Measurements from ENCODE around the gene TBC1D20. TPM values are rescaled to one million over a fixed set of nuclear protein-coding genes. Genes with fewer than 3 reads are reported as not detected.

Gene TBC1D20
- total RNA-seq, 1 donor from 2014 or later = 40.6 TPM

DNA sequence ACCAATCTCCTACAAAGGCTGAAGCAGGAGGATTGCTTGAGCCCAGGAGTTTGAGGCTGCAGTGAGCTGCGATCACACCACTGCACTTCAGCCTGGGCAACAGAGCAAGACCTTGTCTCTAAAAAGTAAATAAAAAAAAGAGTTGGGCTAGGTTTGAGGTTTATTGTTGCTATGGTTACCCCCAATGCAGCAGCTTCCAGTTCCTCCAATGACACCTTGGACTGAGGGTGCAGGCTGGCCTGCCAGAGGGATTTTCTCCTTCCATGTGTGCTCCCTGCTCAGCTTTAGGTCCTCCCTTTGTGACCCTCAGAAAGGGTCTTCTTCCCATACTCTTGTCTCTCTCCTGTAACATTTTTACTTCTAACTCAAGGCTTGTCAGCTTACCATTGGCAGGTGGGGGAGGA is 10.6 kb upstream of the TBC1D20 start:
- Histone ChIP-seq H3K4me2 (ENCODE audit: low read length) (no peak overlapping the region), H4K20me1 (ENCODE audit: insufficient read depth, low read length) (peaks cover 5% of the 10 kb centered on the region), H3K27ac (ENCODE audit: low read depth, low read length) (no peak overlapping the region), H2AFZ (ENCODE audit: low read depth, low read length) (no peak overlapping the region), H3K9ac (ENCODE audit: low read length) (no peak overlapping the region), H3K4me1 (ENCODE audit: insufficient read depth, low read length) (no peaks in the 10 kb centered on the region), H3K27me3 (ENCODE audit: insufficient read depth, low read length) (no peaks in the 10 kb centered on the region), H3K79me2 (ENCODE audit: insufficient read depth, low read length) (no peaks in the 10 kb centered on the region), H3K9me3 (ENCODE audit: insufficient read depth, low read depth, low read length) (peaks cover under 1% of the 10 kb centered on the region), H3K36me3 (ENCODE audit: insufficient read depth, low read length) (peaks cover 12% of the 10 kb centered on the region), H3K4me3 (ENCODE audit: insufficient read depth, low read depth, low read length) (no peak overlapping the region)
- DNase-seq (ENCODE audit: low read depth) (no peak), FAIRE-seq (no peak)
- H3K4me3 Mint-ChIP-seq (ENCODE audit: unreplicated experiment) = no peak overlapping the region
- peaks cover 5% of the 10 kb centered on the region for H3K4me1 Mint-ChIP-seq (ENCODE audit: low read depth, unreplicated experiment)
- H3K27me3 Mint-ChIP-seq (ENCODE audit: low read depth, unreplicated experiment) = no peaks in the 10 kb centered on the region
- H3K9me3 Mint-ChIP-seq (ENCODE audit: unreplicated experiment) = peaks cover 30% of the 10 kb centered on the region
- TF ChIP-seq, protein P1, sequence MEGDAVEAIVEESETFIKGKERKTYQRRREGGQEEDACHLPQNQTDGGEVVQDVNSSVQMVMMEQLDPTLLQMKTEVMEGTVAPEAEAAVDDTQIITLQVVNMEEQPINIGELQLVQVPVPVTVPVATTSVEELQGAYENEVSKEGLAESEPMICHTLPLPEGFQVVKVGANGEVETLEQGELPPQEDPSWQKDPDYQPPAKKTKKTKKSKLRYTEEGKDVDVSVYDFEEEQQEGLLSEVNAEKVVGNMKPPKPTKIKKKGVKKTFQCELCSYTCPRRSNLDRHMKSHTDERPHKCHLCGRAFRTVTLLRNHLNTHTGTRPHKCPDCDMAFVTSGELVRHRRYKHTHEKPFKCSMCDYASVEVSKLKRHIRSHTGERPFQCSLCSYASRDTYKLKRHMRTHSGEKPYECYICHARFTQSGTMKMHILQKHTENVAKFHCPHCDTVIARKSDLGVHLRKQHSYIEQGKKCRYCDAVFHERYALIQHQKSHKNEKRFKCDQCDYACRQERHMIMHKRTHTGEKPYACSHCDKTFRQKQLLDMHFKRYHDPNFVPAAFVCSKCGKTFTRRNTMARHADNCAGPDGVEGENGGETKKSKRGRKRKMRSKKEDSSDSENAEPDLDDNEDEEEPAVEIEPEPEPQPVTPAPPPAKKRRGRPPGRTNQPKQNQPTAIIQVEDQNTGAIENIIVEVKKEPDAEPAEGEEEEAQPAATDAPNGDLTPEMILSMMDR (IDR thresholded peaks at IDR 0.05; ENCODE audit: insufficient read depth, low read depth, low read length) = no peak
- no peak for TF ChIP-seq EZH2 (IDR thresholded peaks at IDR 0.05; ENCODE audit: insufficient read depth, low read length)
- H3K27ac Mint-ChIP-seq (ENCODE audit: unreplicated experiment) = no peak overlapping the region
- peaks cover 38% of the 10 kb centered on the region for H3K36me3 Mint-ChIP-seq (ENCODE audit: low read depth, unreplicated experiment)

DNA sequence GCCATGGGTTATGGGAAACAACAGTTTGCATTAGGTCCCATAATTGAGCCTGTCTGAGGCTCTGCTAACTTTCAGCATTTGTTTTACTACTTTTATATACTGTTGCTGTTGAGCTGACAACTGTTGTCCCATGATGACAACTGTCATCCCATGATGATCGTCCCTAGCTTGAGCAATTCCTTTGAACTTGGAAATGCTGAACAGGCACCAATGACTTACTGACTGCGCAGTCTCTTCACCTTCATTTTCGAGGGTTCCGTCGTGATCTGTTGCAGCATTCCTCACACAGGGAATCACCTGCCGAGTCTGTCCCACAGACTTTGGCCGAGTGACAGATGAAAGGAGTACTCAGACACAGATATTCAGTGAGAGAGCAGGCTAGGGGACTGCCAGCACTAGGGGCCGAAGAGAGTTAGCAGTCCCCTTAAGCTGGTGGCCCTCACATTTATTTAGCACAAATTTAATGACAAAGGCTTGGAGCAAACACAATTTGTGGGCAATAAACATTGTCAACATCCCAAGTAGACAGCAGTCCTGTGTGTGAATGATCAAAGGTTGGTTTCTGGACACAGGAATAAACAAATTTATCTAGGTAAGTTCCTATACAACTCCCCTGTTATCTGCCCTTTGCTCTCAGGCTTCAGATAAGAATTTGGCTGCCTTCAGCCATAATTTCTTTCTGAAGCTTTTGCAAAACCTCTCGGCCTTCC is 10.0 kb upstream of the TBC1D20 start:
- DNase-seq (ENCODE audit: low read depth) (no peak), FAIRE-seq (no peak)
- TF ChIP-seq, protein P1 (IDR thresholded peaks at IDR 0.05; ENCODE audit: insufficient read depth, low read depth, low read length) = no peak
- no peak for TF ChIP-seq EZH2 (IDR thresholded peaks at IDR 0.05; ENCODE audit: insufficient read depth, low read length)
- Histone ChIP-seq H3K4me2 (ENCODE audit: low read length) (no peak overlapping the region), H2AFZ (ENCODE audit: low read depth, low read length) (no peak overlapping the region), H3K27me3 (ENCODE audit: insufficient read depth, low read length) (peaks cover under 1% of the 10 kb centered on the region), H3K4me3 (ENCODE audit: insufficient read depth, low read depth, low read length) (no peak overlapping the region), H3K79me2 (ENCODE audit: insufficient read depth, low read length) (no peaks in the 10 kb centered on the region), H3K27ac (ENCODE audit: low read depth, low read length) (no peak overlapping the region), H3K36me3 (ENCODE audit: insufficient read depth, low read length) (peaks cover 6% of the 10 kb centered on the region), H4K20me1 (ENCODE audit: insufficient read depth, low read length) (peaks cover 3% of the 10 kb centered on the region), H3K9me3 (ENCODE audit: insufficient read depth, low read depth, low read length) (peaks cover 3% of the 10 kb centered on the region), H3K4me1 (ENCODE audit: insufficient read depth, low read length) (no peaks in the 10 kb centered on the region), H3K9ac (ENCODE audit: low read length) (no peak overlapping the region)
- no peak overlapping the region for H3K4me3 Mint-ChIP-seq (ENCODE audit: unreplicated experiment)
- H3K36me3 Mint-ChIP-seq (ENCODE audit: low read depth, unreplicated experiment) = peaks cover 36% of the 10 kb centered on the region
- peaks cover 35% of the 10 kb centered on the region for H3K9me3 Mint-ChIP-seq (ENCODE audit: unreplicated experiment)
- H3K27me3 Mint-ChIP-seq (ENCODE audit: low read depth, unreplicated experiment) = peaks cover 2% of the 10 kb centered on the region
- peaks cover 4% of the 10 kb centered on the region for H3K4me1 Mint-ChIP-seq (ENCODE audit: low read depth, unreplicated experiment)
- H3K27ac Mint-ChIP-seq (ENCODE audit: unreplicated experiment) = no peak overlapping the region

Measured in astrocyte (in vitro differentiated cells and primary cell).